Gastrocnemius medialis (tissue), 4 donors: Measurements from ENCODE around the gene EPB41. TPM values are rescaled to one million over a fixed set of nuclear protein-coding genes. Genes with fewer than 3 reads are reported as not detected.
A peak's percentile ranks its signal among the peaks of the same experiment; 100 is the strongest.

Experiments
- ATAC-seq, 2 donors: fragments of 150-250 bp; one replicate each; pipeline ENCODE4 v1.9.1; 2016
- DNase-seq, 2 donors: peaks; one replicate each; pipeline ENCODE4 v3.0.0-alpha.2; 2019
- H3K27ac ChIP-seq, 4 donors: fragments of 200-600 bp; sonication (generic); 1 replicate in 1 of 4; 2 replicates in 3 of 4; pipeline ENCODE4 v1.5.1; 2016 to 2018; ENCODE audit warnings: mild to moderate bottlenecking in 2 of 4, moderate library complexity in 1 of 4
- H3K27me3 ChIP-seq, 3 donors: fragments of 200-600 bp; sonication (generic) in 2 of 3; 1 replicate in 1 of 3; 2 replicates in 2 of 3; pipeline versions ENCODE4 v1.5.1 to v1.6.0; 2016 to 2019; ENCODE audit warnings: mild to moderate bottlenecking in 1 of 3, moderate library complexity in 1 of 3
- H3K36me3 ChIP-seq, 2 donors: fragments of 200-600 bp; sonication (generic) in 1 of 2; one replicate each; pipeline ENCODE4 v1.5.1; 2017 to 2018
- H3K4me1 ChIP-seq, 2 donors: fragments of 200-600 bp; sonication (generic) in 1 of 2; one replicate each; pipeline ENCODE4 v1.5.1; 2016 to 2017; ENCODE audit warnings: mild to moderate bottlenecking in 2 of 2
- H3K4me3 ChIP-seq, 4 donors: fragments of 200-600 bp; sonication (generic) in 3 of 4; 1 replicate in 1 of 4; 2 replicates in 3 of 4; pipeline ENCODE4 v1.5.1; 2016 to 2019; ENCODE audit warnings: mild to moderate bottlenecking in 2 of 4
- H3K9me3 ChIP-seq, 3 donors: fragments of 200-600 bp; sonication (generic) in 2 of 3; 1 replicate in 1 of 3; 2 replicates in 2 of 3; pipeline ENCODE4 v1.5.1; 2016 to 2019
- POLR2A ChIP-seq, 2 donors: fragments of 450-650 bp; IDR thresholded peaks; one replicate each; pipeline ENCODE4 v1.6.1; 2017; ENCODE audit warnings: antibody characterized with exemption in 2 of 2, mild to moderate bottlenecking in 2 of 2, moderate library complexity in 2 of 2
- in situ Hi-C, 4 donors: fragments of 200-750 bp; cut with MboI; loops; one replicate each; pipeline versions ENCODE4 v1.15.0 to v1.8.0; 2017; ENCODE audit warnings: low sequenced_read_pairs in 4 of 4
- intact Hi-C: fragments of 100-400 bp; cut with DNase I; formaldehyde crosslinking; loops from one replicate; pipeline ENCODE4 v1.15.1; 2023; ENCODE audit warnings: low total_unique reads
- total RNA-seq, 4 donors: library from RNA; depleted of rRNA; stranded (reverse); fragments of >200 nt; gene quantifications; one replicate each; pipeline versions ENCODE4 v1.1.0 to v1.2.3, GENCODE V29; 2016
- TF ChIP-seq, protein P1 (sequence below), 5 experiments: fragments of 450-650 bp in 3 of 5; fragments of 200-600 bp in 2 of 5; sonication (generic) in 2 of 5; IDR thresholded peaks in 4 of 5; conservative IDR thresholded peaks in 1 of 5; 1 replicate in 4 of 5; 2 replicates in 1 of 5; pipeline ENCODE4 v1.5.1; 2016 to 2019; ENCODE audit warnings: antibody characterized with exemption in 5 of 5, mild to moderate bottlenecking in 3 of 5, moderate library complexity in 3 of 5

Gene EPB41
- total RNA-seq, result 10 to 100 TPM; 19.5 to 28.6 (median 23.6) TPM

DNA sequence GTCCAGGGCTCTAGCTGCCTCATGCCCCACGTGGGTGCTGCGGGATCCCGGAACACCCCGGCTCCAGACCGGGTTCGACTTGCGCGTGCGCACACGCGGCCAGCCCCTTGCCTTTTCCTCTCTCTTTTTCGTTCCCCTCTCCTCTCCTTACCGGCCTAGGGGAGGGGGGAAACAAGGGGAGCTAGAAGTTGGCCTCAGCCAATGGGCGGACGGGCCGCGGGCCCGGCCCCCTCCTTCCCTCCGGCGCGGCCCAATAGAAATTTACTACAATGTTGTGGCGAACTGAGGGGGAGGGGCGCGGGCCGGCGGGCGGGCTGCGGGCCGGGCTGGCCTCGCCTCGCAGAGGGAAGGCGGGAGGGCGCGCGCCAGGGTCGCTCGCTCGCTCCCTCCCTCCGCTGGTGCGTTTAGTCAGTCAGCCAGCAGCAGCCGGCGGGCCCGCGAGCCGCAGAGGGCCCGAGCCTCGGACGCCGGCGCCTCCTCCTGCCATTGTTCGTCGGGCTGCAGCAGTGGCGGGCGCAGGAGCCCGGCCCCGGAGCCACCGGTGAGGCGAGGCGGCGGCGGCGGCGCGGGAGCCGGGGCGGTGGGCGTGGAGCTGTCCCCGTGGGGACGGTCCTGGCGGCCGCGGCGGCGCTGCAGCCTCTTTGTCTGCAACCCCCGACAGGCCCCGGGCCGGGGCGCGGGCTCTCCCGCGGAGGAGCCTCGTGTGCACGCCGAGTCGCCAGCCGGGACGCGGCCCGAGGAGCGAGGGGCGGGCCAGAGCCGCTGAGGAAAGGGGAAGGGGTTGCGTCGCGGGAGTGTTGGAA is at the start of gene EPB41:
EPB41 (plus strand) TSS at position 342 of the 803 bp plus-strand sequence. CDS start 72,869 bp downstream, outside the sequence.
- DNase-seq (peak; percentile 80 to 87), ATAC-seq (peak; percentile 91 to 96)
- H3K9me3 ChIP-seq, result no peaks in the 10 kb centered on the region
- no peaks in the 10 kb centered on the region for H3K27me3 ChIP-seq
- in situ Hi-C loops (no loop called here), intact Hi-C loops (loop anchor here (2.0 kb wide), 1 partner anchor 28 kb away; no protein-coding TSS in a partner anchor)
- no peaks in the 10 kb centered on the region for H3K36me3 ChIP-seq
- H3K4me3 ChIP-seq, result peak within 1 kb of the TSS; percentile 58 to 72 (median 60)
- peaks cover 11 to 16% of the 10 kb centered on the region in 2 donors for H3K4me1 ChIP-seq
- peak; percentile 42 to 77 for TF ChIP-seq POLR2A (IDR thresholded peaks at IDR 0.05)
- TF ChIP-seq, protein P1, sequence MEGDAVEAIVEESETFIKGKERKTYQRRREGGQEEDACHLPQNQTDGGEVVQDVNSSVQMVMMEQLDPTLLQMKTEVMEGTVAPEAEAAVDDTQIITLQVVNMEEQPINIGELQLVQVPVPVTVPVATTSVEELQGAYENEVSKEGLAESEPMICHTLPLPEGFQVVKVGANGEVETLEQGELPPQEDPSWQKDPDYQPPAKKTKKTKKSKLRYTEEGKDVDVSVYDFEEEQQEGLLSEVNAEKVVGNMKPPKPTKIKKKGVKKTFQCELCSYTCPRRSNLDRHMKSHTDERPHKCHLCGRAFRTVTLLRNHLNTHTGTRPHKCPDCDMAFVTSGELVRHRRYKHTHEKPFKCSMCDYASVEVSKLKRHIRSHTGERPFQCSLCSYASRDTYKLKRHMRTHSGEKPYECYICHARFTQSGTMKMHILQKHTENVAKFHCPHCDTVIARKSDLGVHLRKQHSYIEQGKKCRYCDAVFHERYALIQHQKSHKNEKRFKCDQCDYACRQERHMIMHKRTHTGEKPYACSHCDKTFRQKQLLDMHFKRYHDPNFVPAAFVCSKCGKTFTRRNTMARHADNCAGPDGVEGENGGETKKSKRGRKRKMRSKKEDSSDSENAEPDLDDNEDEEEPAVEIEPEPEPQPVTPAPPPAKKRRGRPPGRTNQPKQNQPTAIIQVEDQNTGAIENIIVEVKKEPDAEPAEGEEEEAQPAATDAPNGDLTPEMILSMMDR (IDR thresholded peaks at IDR 0.05 in 4 of 5, conservative IDR thresholded peaks at IDR 0.05 in 1 of 5), result peak in 2 of 5 experiments; percentile 11 to 23
- peak within 1 kb of the TSS; percentile 80 to 87 (median 84) for H3K27ac ChIP-seq

DNA sequence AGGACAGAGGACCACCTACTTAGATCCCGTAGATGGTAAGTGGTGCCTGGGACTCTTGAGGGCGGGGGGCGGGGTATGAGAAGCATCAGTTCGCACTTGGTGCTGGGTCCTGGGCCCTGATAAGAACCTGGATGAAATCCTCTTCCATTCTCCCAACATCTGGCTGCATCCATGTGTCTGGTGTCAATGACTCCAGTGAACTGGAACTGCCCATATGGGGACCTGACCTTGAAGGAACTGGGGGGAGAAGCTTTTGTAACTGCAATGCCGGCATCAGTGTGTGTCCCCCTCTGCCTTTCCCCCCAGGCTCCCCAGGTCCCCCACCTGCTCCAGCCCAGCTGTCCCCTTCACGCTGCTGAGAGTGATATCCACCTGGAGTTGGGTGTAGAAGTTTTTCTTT is 49.7 kb upstream of the EPB41 start:
- Histone ChIP-seq H3K4me1 (no peaks in the 10 kb centered on the region), H3K36me3 (no peaks in the 10 kb centered on the region), H3K27me3 (no peaks in the 10 kb centered on the region), H3K4me3 (no peak overlapping the region), H3K9me3 (no peaks in the 10 kb centered on the region), H3K27ac (no peak overlapping the region)
- in situ Hi-C loops, result loop anchor here in 1 of 4 donors (5.0 kb wide), 1 partner anchor 77 kb away; no protein-coding TSS in a partner anchor
- DNase-seq (no peak), ATAC-seq (no peak)
- intact Hi-C loops, result no loop called here
- TF ChIP-seq, protein P1 (IDR thresholded peaks at IDR 0.05 in 4 of 5, conservative IDR thresholded peaks at IDR 0.05 in 1 of 5), result no peak
- no peak for TF ChIP-seq POLR2A (IDR thresholded peaks at IDR 0.05)

DNA sequence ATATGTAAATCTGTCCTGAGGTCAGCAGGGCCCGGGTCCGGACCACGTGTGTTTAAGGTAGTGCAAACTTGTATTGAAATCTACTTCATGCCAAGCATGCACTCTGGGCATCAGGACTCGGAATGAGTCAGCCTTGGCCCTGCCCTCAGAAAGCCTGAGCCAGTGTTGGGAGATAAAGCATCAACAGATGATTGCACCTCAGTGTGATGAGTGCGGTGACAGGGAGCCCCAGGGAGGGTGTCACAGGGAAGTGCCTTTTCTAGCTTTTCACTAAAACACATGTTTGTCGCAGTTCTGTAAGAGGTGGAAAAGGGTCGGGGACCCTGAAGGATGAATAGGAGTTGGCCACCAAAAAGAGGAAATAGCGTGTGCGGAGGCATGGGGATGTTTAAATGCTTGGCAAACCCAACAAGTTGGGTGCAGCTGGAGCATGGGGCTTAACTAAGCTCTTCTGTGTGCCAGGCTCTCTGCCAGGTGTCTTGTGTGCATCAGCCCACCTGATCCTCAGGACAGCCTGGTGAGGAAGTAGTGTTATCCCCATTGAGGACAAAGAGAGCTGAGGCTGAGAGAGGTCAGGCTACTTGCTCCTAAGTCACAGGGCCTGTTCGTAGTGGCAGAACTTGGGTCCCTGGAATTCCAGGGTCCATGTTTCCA is 48.2 kb upstream of the EPB41 start:
- Histone ChIP-seq H3K36me3 (no peaks in the 10 kb centered on the region), H3K4me1 (no peaks in the 10 kb centered on the region), H3K9me3 (no peaks in the 10 kb centered on the region), H3K27me3 (no peaks in the 10 kb centered on the region), H3K4me3 (no peak overlapping the region), H3K27ac (no peak overlapping the region)
- intact Hi-C loops, result no loop called here
- TF ChIP-seq, protein P1 (IDR thresholded peaks at IDR 0.05 in 4 of 5, conservative IDR thresholded peaks at IDR 0.05 in 1 of 5), result no peak
- TF ChIP-seq POLR2A (IDR thresholded peaks at IDR 0.05), result no peak
- in situ Hi-C loops, result loop anchor here in 1 of 4 donors (5.0 kb wide), 1 partner anchor 79 kb away; no protein-coding TSS in a partner anchor
- ATAC-seq (no peak), DNase-seq (no peak)

DNA sequence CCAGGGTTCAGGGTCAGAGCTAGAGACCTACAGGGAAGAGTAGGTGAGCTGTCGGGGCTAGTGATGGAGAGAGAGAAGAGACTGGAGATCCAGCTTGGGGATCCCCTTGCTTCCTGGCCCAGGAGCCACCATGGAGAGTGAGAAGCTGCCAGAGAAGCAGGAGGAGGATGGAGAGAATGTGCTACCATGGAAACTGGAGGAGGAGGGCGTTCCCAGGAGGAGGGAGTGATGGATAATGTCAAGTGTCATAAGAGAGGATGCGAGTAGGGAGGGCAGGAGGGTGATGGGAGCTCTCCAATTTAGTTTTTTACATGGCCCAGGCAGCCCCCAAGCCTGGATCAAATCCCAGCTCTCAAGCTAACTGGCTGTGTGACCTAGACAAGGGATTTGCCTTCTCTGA is 46.5 kb upstream of the EPB41 start:
- Histone ChIP-seq H3K27me3 (no peaks in the 10 kb centered on the region), H3K4me3 (no peak overlapping the region), H3K36me3 (no peaks in the 10 kb centered on the region), H3K27ac (no peak overlapping the region), H3K4me1 (no peaks in the 10 kb centered on the region), H3K9me3 (no peaks in the 10 kb centered on the region)
- intact Hi-C loops, result no loop called here
- no peak for ATAC-seq
- no peak for DNase-seq
- TF ChIP-seq POLR2A (IDR thresholded peaks at IDR 0.05), result no peak
- TF ChIP-seq, protein P1 (IDR thresholded peaks at IDR 0.05 in 4 of 5, conservative IDR thresholded peaks at IDR 0.05 in 1 of 5), result no peak
- in situ Hi-C loops, result loop anchor here in 1 of 4 donors (5.0 kb wide), 1 partner anchor 81 kb away; no protein-coding TSS in a partner anchor
